CD4-positive, CD25-positive, alpha-beta regulatory T cell (primary cell): ENCODE results near the gene PLEKHA5. TPM values are rescaled to one million over a fixed set of nuclear protein-coding genes. Genes with fewer than 3 reads are reported as not detected.

Experiments used
- ATAC-seq, 2 donors: fragments of 150-1000 bp; cut with Tn5 transposase; one replicate each; pipeline ENCODE4 v1.10.0; 2021; ENCODE audit warnings: low read depth in 2 of 2, moderate number of reproducible peaks in 2 of 2, moderate library complexity in 1 of 2
- DNase-seq, 3 donors: peaks; one replicate each; pipeline versions ENCODE4 v3.0.0 to v3.0.0-alpha.2; 2012 to 2022; ENCODE audit warnings: mixed read lengths in 1 of 3
- H3K27ac ChIP-seq: one replicate; pipeline ENCODE4 v1.7.0; 2013; ENCODE audit warnings: mild to moderate bottlenecking, low read length; ENCODE audit not compliant: insufficient read depth, poor library complexity, severe bottlenecking
- H3K27me3 ChIP-seq: one replicate; pipeline ENCODE4 v1.7.0; 2013; ENCODE audit warnings: low read length; ENCODE audit not compliant: control insufficient read depth, insufficient read depth
- H3K36me3 ChIP-seq: one replicate; pipeline ENCODE4 v1.7.0; 2013; ENCODE audit warnings: mild to moderate bottlenecking, low read length, moderate library complexity; ENCODE audit not compliant: control insufficient read depth, insufficient read depth
- H3K4me1 ChIP-seq: 2 replicates; pipeline ENCODE4 v1.7.0; 2013; ENCODE audit warnings: mild to moderate bottlenecking, low read length; ENCODE audit not compliant: insufficient read depth, control insufficient read depth, poor library complexity, severe bottlenecking
- H3K4me3 ChIP-seq: one replicate; pipeline ENCODE4 v1.7.0; 2013; ENCODE audit warnings: low read depth, mild to moderate bottlenecking, low read length, moderate library complexity
- H3K9me3 ChIP-seq, 2 experiments: 1 replicate in 1 of 2; 2 replicates in 1 of 2; pipeline ENCODE4 v1.7.0; 2013; ENCODE audit warnings: low read length in 2 of 2, mild to moderate bottlenecking in 1 of 2, moderate library complexity in 1 of 2; ENCODE audit not compliant: control insufficient read depth in 2 of 2
- H3K27ac Mint-ChIP-seq, 3 donors: one replicate each; pipeline ENCODE4 v1.8.0; 2020 to 2022; ENCODE audit warnings: mild to moderate bottlenecking in 3 of 3, mixed read lengths in 3 of 3, moderate library complexity in 2 of 3
- H3K27me3 Mint-ChIP-seq: one replicate; pipeline ENCODE4 v1.8.0; 2022; ENCODE audit warnings: mild to moderate bottlenecking, mixed read lengths
- H3K36me3 Mint-ChIP-seq: one replicate; pipeline ENCODE4 v1.8.0; 2020; ENCODE audit warnings: mixed read lengths
- H3K4me1 Mint-ChIP-seq, 4 donors: one replicate each; pipeline ENCODE4 v1.8.0; 2020 to 2022; ENCODE audit warnings: mixed read lengths in 4 of 4, mild to moderate bottlenecking in 1 of 4
- H3K4me3 Mint-ChIP-seq, 4 donors: one replicate each; pipeline ENCODE4 v1.8.0; 2020 to 2022; ENCODE audit warnings: mild to moderate bottlenecking in 4 of 4, mixed read lengths in 4 of 4, moderate library complexity in 3 of 4
- H3K9me3 Mint-ChIP-seq, 7 donors: one replicate each; pipeline ENCODE4 v1.8.0; 2020 to 2022; ENCODE audit warnings: mixed read lengths in 7 of 7, mild to moderate bottlenecking in 3 of 7, moderate library complexity in 2 of 7
- polyA plus RNA-seq, 4 donors: library from polyadenylated mRNA; unstranded; fragments of 300-500 nt; fragmentation: Illumina TruSeq; gene quantifications; one replicate each; pipeline ENCODE4 v1.2.3, GENCODE V29; 2021
- total RNA-seq: library from RNA; stranded (reverse); gene quantifications from one replicate; pipeline ENCODE4 v1.2.3, GENCODE V29; 2022

PLEKHA5 gene
- total and polyA plus RNA-seq, 5 donors from 2014 or later: 1.2 to 14.7 (median 2.9) TPM

DNA sequence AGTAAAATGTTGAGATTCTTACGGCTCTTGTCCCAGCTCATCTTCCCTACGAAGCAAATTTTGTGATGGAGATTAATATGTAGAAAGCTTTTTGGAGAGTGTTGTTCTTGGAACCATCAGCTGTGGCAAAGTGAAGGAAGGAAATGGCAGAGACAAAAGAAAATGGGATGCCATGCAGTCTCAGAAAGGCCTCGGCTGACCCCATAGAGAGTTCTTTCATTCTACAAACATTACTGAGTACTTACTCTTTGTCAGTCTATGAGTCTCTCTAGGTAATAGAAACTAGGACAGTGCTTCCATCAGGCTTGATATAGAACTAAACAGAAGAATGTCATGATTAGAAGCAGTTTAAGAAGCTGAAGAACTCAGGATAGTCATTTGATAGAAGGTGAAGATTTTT, 134.1 kb downstream of the PLEKHA5 start:
- no peak overlapping the region for H3K4me3 Mint-ChIP-seq
- H3K4me1 Mint-ChIP-seq: no peaks in the 10 kb centered on the region
- H3K27me3 Mint-ChIP-seq: no peaks in the 10 kb centered on the region
- no peak for DNase-seq
- no peak overlapping the region for H3K27ac ChIP-seq
- no peaks in the 10 kb centered on the region for H3K4me1 ChIP-seq
- ATAC-seq: no peak
- no peaks in the 10 kb centered on the region for H3K27me3 ChIP-seq
- no peaks in the 10 kb centered on the region for H3K9me3 ChIP-seq
- H3K36me3 ChIP-seq: no peaks in the 10 kb centered on the region
- H3K27ac Mint-ChIP-seq: no peak overlapping the region
- no peaks in the 10 kb centered on the region for H3K36me3 Mint-ChIP-seq
- no peak overlapping the region for H3K4me3 ChIP-seq
- H3K9me3 Mint-ChIP-seq: no peaks in the 10 kb centered on the region

DNA sequence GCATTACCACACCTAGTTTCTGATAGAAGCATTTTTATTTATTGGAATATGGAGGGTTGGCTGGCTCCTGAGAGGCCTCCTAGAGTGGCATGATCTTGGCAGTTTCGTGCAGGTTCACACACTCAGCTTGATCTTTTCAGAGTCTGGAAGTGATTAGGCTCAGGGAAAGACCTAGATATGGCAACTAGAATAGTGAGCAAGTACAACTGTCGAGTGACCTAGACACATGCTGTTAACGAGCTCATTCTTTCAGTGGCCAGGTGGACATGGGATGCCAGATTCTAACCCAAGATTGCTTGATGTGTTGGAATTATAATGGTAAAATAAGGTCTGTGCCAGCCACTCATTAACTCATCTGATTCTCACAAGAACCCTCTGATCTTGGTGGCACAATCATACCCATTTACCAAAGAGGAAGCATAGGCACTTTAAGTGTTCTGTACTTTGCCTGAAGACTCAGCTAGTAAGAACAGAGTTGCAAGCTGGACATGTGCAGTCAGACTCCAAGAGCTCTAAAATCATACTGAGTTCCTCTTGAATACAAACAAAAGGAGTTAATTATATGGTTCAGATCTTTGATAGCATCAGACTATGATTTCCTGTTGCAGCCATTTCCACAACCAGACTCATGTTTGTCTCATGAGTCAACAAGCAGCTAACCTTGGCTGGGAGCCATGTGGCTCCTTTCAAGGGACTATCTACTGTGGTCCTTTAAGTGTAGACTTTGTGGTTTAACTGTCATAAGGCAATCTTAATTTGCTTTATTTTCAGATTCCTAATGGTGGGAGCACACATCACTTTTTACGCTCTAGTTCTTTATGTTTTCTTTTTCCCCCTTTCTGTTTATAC, 144.2 kb downstream of the PLEKHA5 start:
- peaks cover 0 to 11% (median 7%) of the 10 kb centered on the region in 4 donors for H3K4me1 Mint-ChIP-seq
- Histone ChIP-seq H3K27me3 (no peaks in the 10 kb centered on the region), H3K27ac (no peak overlapping the region), H3K36me3 (no peaks in the 10 kb centered on the region), H3K4me1 (no peaks in the 10 kb centered on the region), H3K9me3 (no peaks in the 10 kb centered on the region), H3K4me3 (peak overlapping the region; percentile 2)
- H3K9me3 Mint-ChIP-seq: peaks cover 0 to 4% (median 0%) of the 10 kb centered on the region in 7 donors
- H3K27me3 Mint-ChIP-seq: no peaks in the 10 kb centered on the region
- ATAC-seq: peak; percentile 50 to 80
- no peak overlapping the region for H3K27ac Mint-ChIP-seq
- H3K4me3 Mint-ChIP-seq: no peak overlapping the region
- DNase-seq: peak in 2 of 3 donors; percentile 15 to 26
- H3K36me3 Mint-ChIP-seq: no peaks in the 10 kb centered on the region

DNA sequence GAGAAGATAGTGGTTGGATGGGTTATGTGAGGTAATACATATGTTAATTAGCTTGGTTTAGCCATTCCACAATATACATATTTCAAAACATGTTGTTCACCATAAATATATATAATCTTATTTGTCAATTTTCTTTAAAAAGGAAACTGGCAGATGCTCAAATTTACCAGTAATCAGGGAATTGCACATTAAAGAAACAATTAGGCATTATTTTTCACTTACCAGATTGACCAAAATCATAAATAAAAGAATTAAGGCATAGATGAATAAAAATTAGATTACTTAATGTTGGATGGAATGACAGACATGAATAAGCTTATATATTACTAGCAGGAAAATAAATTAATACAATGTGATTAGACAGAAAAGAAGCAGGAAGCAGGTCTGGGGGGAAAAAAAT, 147.2 kb downstream of the PLEKHA5 start:
- no peaks in the 10 kb centered on the region for H3K9me3 ChIP-seq
- Mint-ChIP-seq H3K27ac (no peak overlapping the region), H3K4me1 (peaks cover 0 to 11% (median 6%) of the 10 kb centered on the region in 4 donors), H3K27me3 (no peaks in the 10 kb centered on the region), H3K4me3 (no peak overlapping the region), H3K36me3 (no peaks in the 10 kb centered on the region), H3K9me3 (peaks cover 0 to 5% (median 0%) of the 10 kb centered on the region in 7 donors)
- no peak overlapping the region for H3K27ac ChIP-seq
- no peak for DNase-seq
- H3K36me3 ChIP-seq: no peaks in the 10 kb centered on the region
- H3K4me1 ChIP-seq: no peaks in the 10 kb centered on the region
- no peak overlapping the region for H3K4me3 ChIP-seq
- H3K27me3 ChIP-seq: no peaks in the 10 kb centered on the region
- no peak for ATAC-seq

DNA sequence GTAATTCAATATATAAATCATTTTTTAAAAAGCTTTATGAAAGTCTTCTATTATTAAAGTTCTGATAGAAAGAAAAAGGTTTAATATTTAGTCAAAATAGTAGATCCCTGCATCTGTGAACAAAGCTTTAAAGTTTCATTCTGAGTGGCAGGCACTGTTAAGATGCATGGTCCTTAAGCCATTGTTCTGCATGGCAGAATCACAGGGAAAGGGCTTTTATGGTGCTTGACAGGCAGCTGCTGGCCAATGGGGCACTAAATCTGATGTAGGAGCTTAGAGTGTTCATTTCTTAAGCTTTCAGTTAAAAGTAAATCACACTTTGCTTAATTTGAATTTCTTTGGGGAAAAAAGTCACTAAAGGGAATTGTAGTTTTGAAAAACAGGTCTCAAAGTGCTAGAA, 148.2 kb downstream of the PLEKHA5 start:
- DNase-seq: no peak
- Histone ChIP-seq H3K36me3 (no peaks in the 10 kb centered on the region), H3K4me3 (no peak overlapping the region), H3K4me1 (no peaks in the 10 kb centered on the region), H3K9me3 (no peaks in the 10 kb centered on the region), H3K27me3 (no peaks in the 10 kb centered on the region), H3K27ac (no peak overlapping the region)
- no peak for ATAC-seq
- Mint-ChIP-seq H3K27me3 (no peaks in the 10 kb centered on the region), H3K9me3 (peaks cover 0 to 4% (median 0%) of the 10 kb centered on the region in 7 donors), H3K4me3 (no peak overlapping the region), H3K4me1 (peaks cover 0 to 11% (median 5%) of the 10 kb centered on the region in 4 donors), H3K36me3 (no peaks in the 10 kb centered on the region), H3K27ac (no peak overlapping the region)

DNA sequence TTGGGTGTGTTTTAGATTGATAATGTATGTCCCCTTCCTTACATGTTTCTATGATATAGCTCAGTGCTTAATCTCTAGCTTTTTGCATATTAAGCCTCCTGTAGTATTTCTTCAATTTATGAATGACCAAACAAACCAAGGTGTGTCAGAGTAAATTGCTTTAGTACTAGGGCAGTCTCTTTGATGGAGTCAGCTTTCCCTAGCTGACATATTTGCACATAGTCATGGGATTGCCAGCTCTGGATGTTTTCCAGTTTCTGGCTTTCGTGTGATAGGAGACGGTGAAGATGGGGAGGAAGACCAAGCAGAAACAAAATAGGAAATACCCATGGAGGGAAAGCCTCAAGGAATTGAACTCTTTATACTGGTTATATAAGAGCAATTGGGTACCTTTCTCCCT, 148.9 kb downstream of the PLEKHA5 start:
- H3K27me3 ChIP-seq: no peaks in the 10 kb centered on the region
- no peak overlapping the region for H3K27ac Mint-ChIP-seq
- ATAC-seq (no peak), DNase-seq (no peak)
- no peaks in the 10 kb centered on the region for H3K4me1 ChIP-seq
- no peaks in the 10 kb centered on the region for H3K36me3 Mint-ChIP-seq
- H3K36me3 ChIP-seq: no peaks in the 10 kb centered on the region
- H3K9me3 Mint-ChIP-seq: peaks cover 0 to 4% (median 0%) of the 10 kb centered on the region in 7 donors
- no peak overlapping the region for H3K27ac ChIP-seq
- peak overlapping the region in 1 of 4 donors; percentile 87 for H3K4me3 Mint-ChIP-seq
- peaks cover 0 to 9% (median 4%) of the 10 kb centered on the region in 4 donors for H3K4me1 Mint-ChIP-seq
- H3K4me3 ChIP-seq: no peak overlapping the region
- no peaks in the 10 kb centered on the region for H3K9me3 ChIP-seq
- no peaks in the 10 kb centered on the region for H3K27me3 Mint-ChIP-seq

DNA sequence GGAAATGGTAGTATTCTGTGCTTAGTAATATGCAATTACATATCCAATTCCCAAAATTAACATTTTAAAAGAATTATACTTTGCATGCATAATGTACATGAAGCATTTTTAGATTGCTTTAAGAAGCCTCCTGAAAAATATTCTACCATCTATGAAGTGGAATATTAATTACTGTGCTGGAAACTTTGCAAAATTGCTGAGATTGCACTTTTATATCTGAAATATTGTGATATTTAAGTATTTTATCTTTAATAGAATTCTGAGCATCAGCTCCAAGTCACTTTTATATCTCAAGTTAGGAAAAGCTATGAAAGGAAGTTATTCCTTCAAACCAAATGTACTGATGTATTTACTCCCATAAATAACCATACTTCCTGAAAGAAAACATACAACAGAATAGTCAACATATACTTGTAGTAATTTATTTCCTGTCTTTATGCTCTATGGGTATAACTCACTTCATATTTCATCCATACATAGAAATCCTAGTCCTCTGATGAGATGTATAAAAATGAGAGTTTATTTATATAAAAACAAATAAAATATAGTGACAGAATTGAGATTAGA, 152.7 kb downstream of the PLEKHA5 start:
- H3K4me1 ChIP-seq: no peaks in the 10 kb centered on the region
- no peaks in the 10 kb centered on the region for H3K9me3 ChIP-seq
- Mint-ChIP-seq H3K9me3 (peaks cover 0 to 2% (median 0%) of the 10 kb centered on the region in 7 donors), H3K27me3 (no peaks in the 10 kb centered on the region), H3K36me3 (no peaks in the 10 kb centered on the region), H3K27ac (no peak overlapping the region), H3K4me1 (peaks cover 0 to 3% (median 0%) of the 10 kb centered on the region in 4 donors), H3K4me3 (no peak overlapping the region)
- no peaks in the 10 kb centered on the region for H3K36me3 ChIP-seq
- H3K27ac ChIP-seq: no peak overlapping the region
- H3K27me3 ChIP-seq: no peaks in the 10 kb centered on the region
- no peak overlapping the region for H3K4me3 ChIP-seq
- DNase-seq: no peak
- ATAC-seq: no peak

DNA sequence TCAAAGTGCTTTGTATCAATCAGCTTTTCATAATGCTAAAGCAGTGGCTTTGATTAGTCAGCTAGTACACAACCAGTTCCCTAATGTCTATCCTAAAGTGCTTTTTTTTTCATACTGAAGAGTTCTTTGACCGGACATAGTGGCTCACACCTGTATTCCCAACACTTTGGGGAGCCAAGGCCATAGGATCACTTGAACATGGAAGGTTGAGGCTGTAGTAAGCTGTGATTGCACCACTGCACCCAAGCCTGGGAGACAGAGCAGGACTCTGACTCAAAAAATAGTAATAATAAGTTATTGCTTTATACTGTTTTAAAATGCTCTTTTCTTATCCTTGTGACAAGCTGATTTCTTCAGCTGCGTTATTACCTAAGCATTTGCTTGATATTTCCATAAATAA, 155.1 kb downstream of the PLEKHA5 start:
- Histone ChIP-seq H3K36me3 (no peaks in the 10 kb centered on the region), H3K9me3 (no peaks in the 10 kb centered on the region), H3K4me1 (no peaks in the 10 kb centered on the region), H3K4me3 (no peak overlapping the region), H3K27me3 (no peaks in the 10 kb centered on the region), H3K27ac (no peak overlapping the region)
- DNase-seq: no peak
- Mint-ChIP-seq H3K4me1 (no peaks in the 10 kb centered on the region), H3K4me3 (no peak overlapping the region), H3K27ac (no peak overlapping the region), H3K27me3 (no peaks in the 10 kb centered on the region), H3K36me3 (no peaks in the 10 kb centered on the region), H3K9me3 (peaks cover 0 to 2% (median 0%) of the 10 kb centered on the region in 7 donors)
- no peak for ATAC-seq
